Coronary artery (tissue), 2 donors: ENCODE data around the gene PSMB1.
"Not testable (repeated sequence)": the region's sequence is repeated elsewhere in the genome, so short reads cannot be mapped to it uniquely, and the experiment has no call there.

Experiments used
- DNase-seq: peaks from one replicate; pipeline ENCODE4 v3.0.0-alpha.2; 2017; ENCODE audit warnings: low spot score
- H3K27ac ChIP-seq, 2 donors: fragments of 200-600 bp; sonication (generic); one replicate each; pipeline ENCODE4 v1.5.1; 2016 to 2019
- H3K4me3 ChIP-seq: fragments of 200-600 bp; sonication (generic); 2 replicates; pipeline ENCODE4 v1.5.1; 2016; ENCODE audit warnings: mild to moderate bottlenecking, moderate library complexity
- CTCF ChIP-seq: fragments of 200-600 bp; sonication (generic); IDR thresholded peaks from one replicate; pipeline ENCODE4 v1.5.1; 2019; ENCODE audit warnings: antibody characterized with exemption

PSMB1 gene

GRCh38 chr6:170536671-170537070 is 16.4 kb downstream of the PSMB1 start:
- no peak overlapping the region for H3K27ac ChIP-seq
- no peak for DNase-seq
- no peak overlapping the region for H3K4me3 ChIP-seq
- TF ChIP-seq CTCF, result no peak

- TF ChIP-seq CTCF, result no peak
- no peak overlapping the region for H3K27ac ChIP-seq
- no peak overlapping the region for H3K4me3 ChIP-seq
- DNase-seq, result no peak
Observed at GRCh38 chr6:170535004-170535403, 18.1 kb downstream of the PSMB1 start.

GRCh38 chr6:170533792-170534191 is 19.3 kb downstream of the PSMB1 start:
- DNase-seq, result no peak
- H3K4me3 ChIP-seq, result no peak overlapping the region
- H3K27ac ChIP-seq, result no peak overlapping the region
- TF ChIP-seq CTCF, result no peak

- DNase-seq, result no peak
- Histone ChIP-seq H3K4me3 (no peak overlapping the region), H3K27ac (no peak overlapping the region)
- no peak for TF ChIP-seq CTCF
Observed at GRCh38 chr6:170532867-170533488, 20.1 kb downstream of the PSMB1 start.

- no peak for DNase-seq
Observed at GRCh38 chr6:170529839-170530469, 23.2 kb downstream of the PSMB1 start.

GRCh38 chr6:170527995-170528394 is 25.1 kb downstream of the PSMB1 start:
- not testable (repeated sequence) for H3K4me3 ChIP-seq, H3K27ac ChIP-seq, DNase-seq

More at GRCh38 chr6:170529839-170530469, 23.2 kb downstream of the PSMB1 start:
- no peak overlapping the region for H3K4me3 ChIP-seq
- H3K27ac ChIP-seq, result no peak overlapping the region
- TF ChIP-seq CTCF, result peak; percentile 81

GRCh38 chr6:170525795-170526194 is 27.3 kb downstream of the PSMB1 start:
- Histone ChIP-seq H3K27ac (no peak overlapping the region), H3K4me3 (no peak overlapping the region)
- no peak for TF ChIP-seq CTCF
- DNase-seq, result no peak
